SU-DHL-6 (cell line): Measurements from ENCODE around the gene OSBPL2.

Experiments
- H2AFZ ChIP-seq: fragments of 200-600 bp; sonication (generic); 2 replicates; pipeline ENCODE4 v1.6.1; 2014; ENCODE audit warnings: low read depth, mild to moderate bottlenecking, moderate library complexity, mixed read lengths, antibody characterized with exemption, low read length; ENCODE audit not compliant: severe bottlenecking
- H3F3A ChIP-seq: fragments of 200-600 bp; shearing (Covaris generic); 2 replicates; pipeline ENCODE4 v1.6.0; 2016; ENCODE audit warnings: antibody characterized with exemption, mild to moderate bottlenecking; ENCODE audit not compliant: insufficient read depth
- H3K27ac ChIP-seq: fragments of 200-600 bp; sonication (generic); 2 replicates; pipeline ENCODE4 v1.5.1; 2016; ENCODE audit warnings: low read depth, mild to moderate bottlenecking, low read length, moderate library complexity, mixed read lengths
- H3K27me3 ChIP-seq: fragments of 200-600 bp; sonication (generic), shearing (Covaris generic); 2 replicates; pipeline ENCODE4 v1.6.0; 2014; ENCODE audit warnings: mild to moderate bottlenecking, low read length
- H3K36me3 ChIP-seq: fragments of 200-600 bp; sonication (generic); 2 replicates; pipeline ENCODE4 v1.6.1; 2014; ENCODE audit warnings: mild to moderate bottlenecking, low read length, mixed read lengths
- H3K4me2 ChIP-seq: fragments of 300-600, 200-600 bp; shearing (Covaris generic), sonication (generic); 2 replicates; pipeline ENCODE4 v1.6.0; 2014; ENCODE audit warnings: low read length, low read depth, mild to moderate bottlenecking; ENCODE audit not compliant: poor library complexity, severe bottlenecking
- H3K4me3 ChIP-seq: fragments of 200-600 bp; sonication (generic); 2 replicates; pipeline ENCODE4 v1.5.1; 2014; ENCODE audit warnings: antibody characterized with exemption, low read length, mild to moderate bottlenecking, mixed read lengths; ENCODE audit not compliant: insufficient read depth, poor library complexity, severe bottlenecking
- H3K79me2 ChIP-seq: fragments of 200-600 bp; sonication (generic); 2 replicates; pipeline ENCODE4 v1.6.1; 2014; ENCODE audit warnings: mild to moderate bottlenecking, low read length, moderate library complexity; ENCODE audit not compliant: insufficient read depth
- H3K9ac ChIP-seq: fragments of 200-600 bp; sonication (generic); 2 replicates; pipeline ENCODE4 v1.7.0; 2014; ENCODE audit warnings: mild to moderate bottlenecking, low read length
- H3K9me2 ChIP-seq: fragments of 200-600 bp; sonication (generic); replicated peaks from 2 replicates; pipeline ENCODE4 v1.6.1; 2014; ENCODE audit warnings: low read length; ENCODE audit not compliant: insufficient read depth
- H3K9me3 ChIP-seq: fragments of 200-600 bp; sonication (generic); 2 replicates; pipeline ENCODE4 v1.6.1; 2014; ENCODE audit warnings: low read length, mixed read lengths; ENCODE audit not compliant: insufficient read depth
- H4K20me1 ChIP-seq: fragments of 200-600 bp; sonication (generic); 2 replicates; pipeline ENCODE4 v1.6.1; 2014; ENCODE audit warnings: low read depth, mild to moderate bottlenecking, antibody characterized with exemption, low read length, moderate library complexity, mixed read lengths
- EZH2phosphoT487 ChIP-seq: fragments of 200-600 bp; sonication (generic), shearing (Covaris generic); conservative IDR thresholded peaks from 2 replicates; pipeline ENCODE4 v1.6.1; 2018; ENCODE audit warnings: mild to moderate bottlenecking, antibody characterized with exemption, low read length, moderate library complexity, mixed read lengths
- TF ChIP-seq, protein P1 (sequence below): fragments of 200-600 bp; sonication (generic); IDR thresholded peaks from one replicate; pipeline ENCODE4 v1.5.1; 2017; ENCODE audit warnings: antibody characterized with exemption, mild to moderate bottlenecking, low read length, moderate library complexity; ENCODE audit not compliant: insufficient read depth, poor library complexity, severe bottlenecking

Gene OSBPL2

DNA sequence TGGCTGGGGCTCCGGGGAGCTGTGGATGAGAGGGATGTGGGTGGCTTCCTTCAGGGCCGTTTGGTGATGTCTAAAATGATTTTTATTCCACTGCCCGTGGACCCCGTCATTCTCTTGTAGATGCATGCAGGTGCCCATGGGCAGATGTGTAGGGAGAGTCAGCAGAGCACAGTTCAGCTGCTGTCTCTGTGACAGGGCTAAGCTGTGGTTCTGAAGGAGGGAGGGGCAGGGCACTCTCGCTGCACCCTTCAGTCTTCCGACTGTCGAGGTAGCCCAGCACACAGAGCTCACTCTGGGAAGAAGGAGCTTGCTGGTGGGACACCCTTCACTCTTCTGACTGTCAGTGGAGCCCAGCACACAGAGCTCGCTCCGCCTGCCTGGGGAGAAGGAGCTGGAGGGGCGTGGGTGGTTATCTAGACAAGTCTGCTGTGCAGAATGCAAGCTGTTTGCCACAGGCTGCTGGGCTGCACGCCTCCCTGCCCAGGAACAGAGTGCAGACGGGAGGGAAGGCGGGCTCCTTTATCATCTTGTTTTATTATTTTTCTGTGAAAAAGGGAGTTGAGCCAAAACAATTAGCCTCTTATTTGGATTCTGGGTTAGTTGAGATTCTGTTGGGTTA is 36.1 kb downstream of the OSBPL2 start:
- H3K4me2 ChIP-seq = no peak overlapping the region
- H3K9me3 ChIP-seq = no peaks in the 10 kb centered on the region
- TF ChIP-seq EZH2phosphoT487 = no peak
- TF ChIP-seq, protein P1, sequence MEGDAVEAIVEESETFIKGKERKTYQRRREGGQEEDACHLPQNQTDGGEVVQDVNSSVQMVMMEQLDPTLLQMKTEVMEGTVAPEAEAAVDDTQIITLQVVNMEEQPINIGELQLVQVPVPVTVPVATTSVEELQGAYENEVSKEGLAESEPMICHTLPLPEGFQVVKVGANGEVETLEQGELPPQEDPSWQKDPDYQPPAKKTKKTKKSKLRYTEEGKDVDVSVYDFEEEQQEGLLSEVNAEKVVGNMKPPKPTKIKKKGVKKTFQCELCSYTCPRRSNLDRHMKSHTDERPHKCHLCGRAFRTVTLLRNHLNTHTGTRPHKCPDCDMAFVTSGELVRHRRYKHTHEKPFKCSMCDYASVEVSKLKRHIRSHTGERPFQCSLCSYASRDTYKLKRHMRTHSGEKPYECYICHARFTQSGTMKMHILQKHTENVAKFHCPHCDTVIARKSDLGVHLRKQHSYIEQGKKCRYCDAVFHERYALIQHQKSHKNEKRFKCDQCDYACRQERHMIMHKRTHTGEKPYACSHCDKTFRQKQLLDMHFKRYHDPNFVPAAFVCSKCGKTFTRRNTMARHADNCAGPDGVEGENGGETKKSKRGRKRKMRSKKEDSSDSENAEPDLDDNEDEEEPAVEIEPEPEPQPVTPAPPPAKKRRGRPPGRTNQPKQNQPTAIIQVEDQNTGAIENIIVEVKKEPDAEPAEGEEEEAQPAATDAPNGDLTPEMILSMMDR = no peak
- H3K27ac ChIP-seq = no peak overlapping the region
- no peaks in the 10 kb centered on the region for H3K36me3 ChIP-seq
- no peaks in the 10 kb centered on the region for H3F3A ChIP-seq
- H2AFZ ChIP-seq = no peak overlapping the region
- H3K79me2 ChIP-seq = no peaks in the 10 kb centered on the region
- H3K4me3 ChIP-seq = no peak overlapping the region
- H4K20me1 ChIP-seq = no peaks in the 10 kb centered on the region
- H3K9me2 ChIP-seq = no peaks in the 10 kb centered on the region
- H3K9ac ChIP-seq = no peak overlapping the region
- H3K27me3 ChIP-seq = no peaks in the 10 kb centered on the region

DNA sequence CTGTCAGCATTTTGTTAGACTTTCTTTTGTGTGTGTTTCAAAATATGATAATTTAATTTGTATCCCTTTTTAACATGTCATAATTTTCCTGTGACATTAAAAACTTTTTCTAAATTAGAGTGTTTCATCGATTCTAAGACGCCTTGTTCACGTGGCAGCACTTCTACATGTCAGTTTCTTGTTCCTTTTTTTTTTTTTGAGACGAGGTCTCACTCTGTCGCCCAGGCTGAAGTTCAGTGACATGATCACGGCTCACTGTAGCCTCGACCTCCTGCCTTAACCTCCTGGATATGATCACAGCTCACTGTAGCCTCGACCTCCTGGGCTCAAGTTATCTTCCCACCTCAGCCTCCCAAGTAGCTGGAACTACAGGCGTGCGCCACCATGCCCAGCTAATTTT is 36.9 kb downstream of the OSBPL2 start:
- no peaks in the 10 kb centered on the region for H3K9me3 ChIP-seq
- H3F3A ChIP-seq = no peaks in the 10 kb centered on the region
- no peak for TF ChIP-seq EZH2phosphoT487
- TF ChIP-seq, protein P1 = no peak

DNA sequence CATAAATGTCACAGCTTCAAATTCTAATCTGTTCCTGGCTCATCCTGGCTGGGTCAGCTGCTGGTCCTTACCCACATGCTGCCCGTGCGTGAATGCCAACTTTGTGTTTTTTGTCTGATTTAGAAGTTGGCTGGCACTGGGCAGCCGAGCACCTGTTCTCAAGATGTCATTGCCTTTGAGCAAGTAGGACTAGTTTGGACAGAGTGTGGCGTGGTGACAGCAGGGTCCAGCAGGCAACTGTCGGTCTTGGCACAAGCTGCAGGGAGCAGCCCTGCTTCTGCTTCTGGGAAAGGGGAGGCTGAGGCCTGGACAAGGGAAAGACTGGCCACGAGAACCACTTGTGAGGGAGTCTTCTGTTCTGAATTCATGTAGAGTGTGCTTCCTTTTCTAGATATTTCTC is 38.1 kb downstream of the OSBPL2 start:
- no peak for TF ChIP-seq EZH2phosphoT487
- TF ChIP-seq, protein P1 = no peak
- Histone ChIP-seq H3K36me3 (no peaks in the 10 kb centered on the region), H3K9ac (no peak overlapping the region)

More for the DNA sequence above, 36.9 kb downstream of the OSBPL2 start:
- H3K79me2 ChIP-seq = no peaks in the 10 kb centered on the region
- no peak overlapping the region for H3K9ac ChIP-seq
- no peak overlapping the region for H3K27ac ChIP-seq
- no peak overlapping the region for H2AFZ ChIP-seq
- no peak overlapping the region for H3K4me2 ChIP-seq
- H3K27me3 ChIP-seq = no peaks in the 10 kb centered on the region
- H3K36me3 ChIP-seq = no peaks in the 10 kb centered on the region
- no peaks in the 10 kb centered on the region for H3K9me2 ChIP-seq
- H4K20me1 ChIP-seq = no peaks in the 10 kb centered on the region
- H3K4me3 ChIP-seq = no peak overlapping the region

More for the DNA sequence above, 38.1 kb downstream of the OSBPL2 start:
- Histone ChIP-seq H3K79me2 (no peaks in the 10 kb centered on the region), H2AFZ (no peak overlapping the region), H3K9me2 (no peaks in the 10 kb centered on the region), H3K9me3 (no peaks in the 10 kb centered on the region), H3K4me2 (no peak overlapping the region), H4K20me1 (no peaks in the 10 kb centered on the region), H3K4me3 (no peak overlapping the region), H3K27me3 (no peaks in the 10 kb centered on the region), H3K27ac (no peak overlapping the region), H3F3A (no peaks in the 10 kb centered on the region)
